Pancreas (tissue), 10 donors: ENCODE measurements around the gene EVX2. TPM values are rescaled to one million over a fixed set of nuclear protein-coding genes. Genes with fewer than 3 reads are reported as not detected.

Experiments used
- ATAC-seq, 4 donors: fragments of 200-7000 bp; cut with Tn5 transposase; one replicate each; pipeline versions ENCODE4 v1.8.0 to v1.9.1; 2020; ENCODE audit warnings: mild to moderate bottlenecking in 4 of 4, moderate library complexity in 4 of 4
- DNase-seq, 6 donors: peaks; one replicate each; pipeline ENCODE4 v3.0.0-alpha.2; 2020
- FAIRE-seq: peaks from 2 replicates; lab custom pipeline; 2012; peaks lifted over from hg19 to GRCh38; lab: Jason Lieb, UNC
- H3K27ac ChIP-seq, 4 donors: fragments of 200-600 bp; sonication (generic); 1 replicate in 3 of 4; 2 replicates in 1 of 4; pipeline versions ENCODE4 v1.5.0 to v1.8.0; 2020
- H3K27me3 ChIP-seq, 4 donors: fragments of 200-600 bp; one replicate each; pipeline ENCODE4 v1.8.0; 2021
- H3K36me3 ChIP-seq, 3 donors: fragments of 200-600 bp; sonication (generic) in 1 of 3; one replicate each; pipeline versions ENCODE4 v1.5.0 to v1.8.0; 2020 to 2021
- H3K4me1 ChIP-seq, 3 donors: fragments of 200-600 bp; one replicate each; pipeline ENCODE4 v1.8.0; 2021
- H3K4me3 ChIP-seq, 4 donors: fragments of 200-600 bp; sonication (generic) in 2 of 4; one replicate each; pipeline versions ENCODE4 v1.5.0 to v1.8.0; 2020 to 2021
- H3K9me3 ChIP-seq, 4 donors: fragments of 200-600 bp; one replicate each; pipeline ENCODE4 v1.8.0; 2021
- CTCF ChIP-seq, 4 donors: fragments of 200-600 bp; sonication (generic) in 3 of 4; IDR thresholded peaks; one replicate each; pipeline versions ENCODE4 v1.5.0 to v1.8.0; 2021; ENCODE audit warnings: antibody characterized with exemption in 4 of 4
- WGBS, 2 donors: extraction: QIAGEN DNeasy Blood & Tissue Kit; methylation state at CpG; one replicate each; pipeline ENCODE4 v1.1.7; 2013; 5-methylcytosine and 5-hydroxymethylcytosine counted together
- intact Hi-C, 3 donors: fragments of 100-400 bp; cut with DNase I; formaldehyde crosslinking; loops; one replicate each; pipeline versions ENCODE4 v1.11.1 to v1.14.2; 2022
- polyA plus RNA-seq, 2 donors: library from polyadenylated mRNA; stranded (reverse); fragments of 200-250 nt; gene quantifications; one replicate each; pipeline ENCODE4 v1.2.3, GENCODE V29; 2013
- total RNA-seq, 6 donors: library from RNA; stranded (reverse); fragmentation: NEBNext Ultra II Directional in 4 of 6; extraction: Animal tissue kit (Norgen Biotek cat#: 25700) in 4 of 6; gene quantifications; one replicate each; pipeline versions ENCODE4 v1.2.1 to v1.2.4, GENCODE V29; 2021 to 2023
- donor health status: healthy with polysubstance abuse.
- donor health status: DM: no; HTN: no; CAD: no; lungs with moderate emphysema.
- donor health status: DM: no; HTN: no; CAD: no.
- donor health status: control.
- donor health status: control.
- donor health status: Bipolar disorder and iron deficiency.
- donor health status: DM: yes; HTN: yes; CAD: no.
- donor health status: DM: no; HTN: no; CAD: no.
- donor health status: DM: no; HTN: no; CAD: no.
- donor health status: DM: yes; HTN: yes; CAD: no.

Gene EVX2
- total and polyA plus RNA-seq, 8 donors: 0.02 TPM; not detected in 7

DNA sequence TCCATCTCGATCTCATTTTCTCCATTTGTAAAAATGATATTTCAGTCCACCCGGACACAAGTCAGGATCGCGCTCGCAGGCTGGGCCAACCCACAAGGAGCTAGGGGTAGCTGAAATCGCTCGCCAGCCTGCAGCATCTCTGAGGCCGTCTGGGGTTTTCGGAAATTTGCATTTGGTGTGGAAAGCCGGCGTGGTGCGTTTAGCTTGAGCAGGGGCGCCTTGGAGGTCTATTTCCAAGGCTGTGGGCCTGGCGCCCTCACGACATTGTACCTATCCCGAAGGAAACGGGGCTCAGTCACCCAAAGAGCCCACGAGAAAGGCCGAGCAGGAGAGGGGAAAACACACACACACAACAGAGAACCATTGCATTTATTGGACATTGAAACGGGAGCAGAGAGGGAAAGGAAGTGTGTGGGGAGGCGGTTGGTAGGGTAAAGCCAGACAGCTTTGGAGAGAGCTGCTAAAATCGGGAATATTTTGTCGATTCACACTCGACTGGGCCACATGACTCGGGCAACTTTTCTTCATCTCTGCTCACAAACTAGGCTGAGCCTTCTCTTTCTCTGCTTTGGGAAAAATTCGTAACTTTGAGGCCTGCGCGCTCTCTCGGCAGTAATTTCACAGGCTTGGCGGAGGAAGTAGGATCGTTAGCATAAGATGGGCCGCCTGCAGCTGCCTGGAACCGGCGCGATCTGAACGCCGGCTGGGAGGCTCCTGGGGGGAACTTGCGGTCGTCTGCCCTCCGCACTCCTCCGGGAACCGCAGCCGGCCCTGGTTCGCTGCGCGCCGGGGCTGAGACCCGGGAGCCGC is 44.6 kb upstream of the EVX2 start:
- Histone ChIP-seq H3K27me3 (peaks cover 12 to 83% (median 35%) of the 10 kb centered on the region in 4 donors), H3K9me3 (no peaks in the 10 kb centered on the region), H3K36me3 (no peaks in the 10 kb centered on the region), H3K4me1 (peaks cover 0 to 8% (median 5%) of the 10 kb centered on the region in 3 donors), H3K27ac (peak overlapping the region in 1 of 4 donors; percentile 8), H3K4me3 (no peak overlapping the region)
- WGBS, 2 donors: 10 to 13% methylated on average over 49 of the region's 49 CpGs
- FAIRE-seq: no peak
- no peak for DNase-seq
- no peak for ATAC-seq
- intact Hi-C loops: loop anchor here in 2 of 3 donors (5.0 to 10.0 kb wide), 4 partner anchors 509 to 1016 kb away; no protein-coding TSS in a partner anchor
- TF ChIP-seq CTCF (IDR thresholded peaks at IDR 0.05): no peak

DNA sequence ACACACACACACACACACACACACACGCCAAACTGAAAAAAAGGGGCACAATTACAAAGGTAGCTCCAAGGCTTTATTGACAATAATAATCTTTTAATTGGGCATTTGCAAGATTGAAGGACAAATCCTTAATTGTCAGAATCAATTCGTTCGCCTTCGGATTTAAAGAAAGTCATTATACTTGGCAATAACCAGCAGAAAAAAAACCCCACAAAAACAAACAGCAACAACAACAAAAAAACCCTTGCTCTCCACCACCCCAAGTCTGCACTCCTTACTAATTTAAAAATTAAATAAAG is 44.0 kb upstream of the EVX2 start:
- H3K4me3 ChIP-seq: no peak overlapping the region
- no peaks in the 10 kb centered on the region for H3K9me3 ChIP-seq
- no peak for FAIRE-seq
- peaks cover 0 to 8% (median 5%) of the 10 kb centered on the region in 3 donors for H3K4me1 ChIP-seq
- H3K27me3 ChIP-seq: peaks cover 12 to 82% (median 37%) of the 10 kb centered on the region in 4 donors
- no peak for DNase-seq
- no peak overlapping the region for H3K27ac ChIP-seq
- H3K36me3 ChIP-seq: no peaks in the 10 kb centered on the region
- TF ChIP-seq CTCF (IDR thresholded peaks at IDR 0.05): no peak
- no peak for ATAC-seq
- intact Hi-C loops: loop anchor here in 2 of 3 donors (5.0 to 10.0 kb wide), 4 partner anchors 510 to 1017 kb away; no protein-coding TSS in a partner anchor
- 22 to 24% methylated on average over 4 of the region's 4 CpGs for WGBS, 2 donors

DNA sequence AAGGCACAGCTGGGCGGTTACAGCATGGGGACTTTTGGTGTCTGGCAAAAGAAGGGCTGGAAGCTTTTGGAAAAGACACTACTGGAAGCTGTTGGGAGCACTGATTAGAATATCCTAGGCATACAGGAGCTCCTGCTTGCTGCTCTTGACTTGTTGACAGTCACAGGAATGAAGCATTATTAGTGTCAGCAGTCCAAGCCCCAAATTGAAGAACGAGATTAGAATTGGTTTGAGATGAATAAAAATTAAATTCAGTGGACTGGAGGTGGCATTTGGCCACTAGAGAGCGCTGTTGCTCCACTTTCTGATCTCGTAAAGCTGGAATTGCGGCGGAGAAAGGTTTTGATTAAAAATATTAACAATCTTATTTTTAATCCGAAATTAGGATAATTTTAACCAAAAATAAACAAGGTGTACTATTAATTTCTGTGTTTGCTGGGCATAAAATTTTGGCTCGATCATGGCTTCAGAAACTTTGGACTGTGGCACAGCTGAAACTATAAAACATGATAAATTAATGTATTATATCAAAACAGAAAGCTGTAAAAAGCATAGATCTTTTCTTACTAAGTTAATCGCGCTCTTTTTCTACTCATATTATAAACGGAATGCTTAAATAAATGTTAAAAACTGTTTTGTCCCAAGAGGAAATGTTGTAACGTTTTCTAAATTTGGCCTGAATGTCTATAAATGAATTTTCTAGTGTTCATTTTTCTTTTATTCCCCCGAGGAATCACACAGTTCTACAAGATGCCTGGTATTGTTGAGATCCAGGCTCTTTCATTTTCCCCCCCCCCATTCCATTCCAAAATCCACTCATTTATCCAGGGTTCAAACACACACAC is 43.4 kb upstream of the EVX2 start:
- Histone ChIP-seq H3K9me3 (no peaks in the 10 kb centered on the region), H3K36me3 (no peaks in the 10 kb centered on the region), H3K4me3 (no peak overlapping the region), H3K27me3 (peaks cover 6 to 82% (median 37%) of the 10 kb centered on the region in 4 donors), H3K27ac (no peak overlapping the region), H3K4me1 (peaks cover 0 to 10% (median 2%) of the 10 kb centered on the region in 3 donors)
- TF ChIP-seq CTCF (IDR thresholded peaks at IDR 0.05): peak; percentile 63 to 86 (median 76)
- intact Hi-C loops: loop anchor here in 2 of 3 donors (5.0 to 10.0 kb wide), 4 partner anchors 510 to 1018 kb away; no protein-coding TSS in a partner anchor
- WGBS, 2 donors: 2 to 4% methylated on average over 13 of the region's 13 CpGs
- DNase-seq (peak in 5 of 6 donors; percentile 30 to 82 (median 66)), FAIRE-seq (peak; percentile 68), ATAC-seq (peak in 3 of 4 donors; percentile 50 to 63 (median 60))

- DNase-seq: no peak
- no peak for FAIRE-seq
- Histone ChIP-seq H3K9me3 (no peaks in the 10 kb centered on the region), H3K4me3 (no peak overlapping the region), H3K27me3 (peaks cover 0 to 82% (median 37%) of the 10 kb centered on the region in 4 donors), H3K4me1 (peaks cover 0 to 5% (median 0%) of the 10 kb centered on the region in 3 donors), H3K36me3 (no peaks in the 10 kb centered on the region), H3K27ac (no peak overlapping the region)
- 13 to 18% methylated on average over 6 of the region's 6 CpGs for WGBS, 2 donors
- TF ChIP-seq CTCF (IDR thresholded peaks at IDR 0.05): no peak
- no peak for ATAC-seq
- intact Hi-C loops: loop anchor here in 2 of 3 donors (5.0 to 10.0 kb wide), 4 partner anchors 512 to 1019 kb away; no protein-coding TSS in a partner anchor
These were observed 42.0 kb upstream of the EVX2 start for GRCh38 chr2:176125772-176126054.
